ENCODE measurements around the gene TRIM26.

TRIM26 gene

GRCh38 chr6:30213957-30214656 lies 901 bp upstream of the TRIM26 start:
- no peaks in the 10 kb centered on the region for H3K9me2 ChIP-seq (replicated peaks; ENCODE audit: control insufficient read depth, low read length)
- peaks cover 21% of the 10 kb centered on the region for H3K36me3 ChIP-seq (ENCODE audit: control insufficient read depth, low read length)
- H3K27ac ChIP-seq (ENCODE audit: low read depth, low read length), result peak overlapping the region; percentile 87
- peaks cover 4% of the 10 kb centered on the region; the same call in 1 of the 2 replicates for H4K20me1 ChIP-seq (ENCODE audit: control insufficient read depth, insufficient read depth, low read depth, low read length)
- H3K9me3 ChIP-seq (ENCODE audit: control insufficient read depth, insufficient read depth, low read length), result no peaks in the 10 kb centered on the region
- peaks cover 59% of the 10 kb centered on the region for H3K4me1 ChIP-seq (ENCODE audit: control insufficient read depth, low read length)
- H3K4me3 ChIP-seq (ENCODE audit: low read length), result peak overlapping the region; percentile 88
- TF ChIP-seq EZH2phosphoT487 (IDR thresholded peaks at IDR 0.05; ENCODE audit: borderline replicate concordance, low read length) (no peak), CTCF (IDR thresholded peaks at IDR 0.05; ENCODE audit: low read depth, low read length, poor library complexity, severe bottlenecking) (no peak)
- peak overlapping the region; percentile 87 for H3K4me2 ChIP-seq (ENCODE audit: low read length)
- peaks cover 40% of the 10 kb centered on the region for H3K79me2 ChIP-seq (ENCODE audit: control insufficient read depth, low read length)
- peaks cover 14% of the 10 kb centered on the region for H3F3A ChIP-seq (ENCODE audit: control insufficient read depth, insufficient read depth)
- no peaks in the 10 kb centered on the region for H3K27me3 ChIP-seq (ENCODE audit: control insufficient read depth, low read length)

GRCh38 chr6:30213667-30213956 lies 406 bp upstream of the TRIM26 start:
- H3K79me2 ChIP-seq (ENCODE audit: control insufficient read depth, low read length), result peaks cover 45% of the 10 kb centered on the region
- H3K4me2 ChIP-seq (ENCODE audit: low read length), result peak overlapping the region; percentile 87
- H3F3A ChIP-seq (ENCODE audit: control insufficient read depth, insufficient read depth), result peaks cover 14% of the 10 kb centered on the region
- H3K4me1 ChIP-seq (ENCODE audit: control insufficient read depth, low read length), result peaks cover 62% of the 10 kb centered on the region
- H3K9me2 ChIP-seq (replicated peaks; ENCODE audit: control insufficient read depth, low read length), result no peaks in the 10 kb centered on the region
- peak overlapping the region; percentile 87 for H3K27ac ChIP-seq (ENCODE audit: low read depth, low read length)
- no peaks in the 10 kb centered on the region for H3K27me3 ChIP-seq (ENCODE audit: control insufficient read depth, low read length)
- TF ChIP-seq CTCF (IDR thresholded peaks at IDR 0.05; ENCODE audit: low read depth, low read length, poor library complexity, severe bottlenecking) (peak; percentile 32), EZH2phosphoT487 (IDR thresholded peaks at IDR 0.05; ENCODE audit: borderline replicate concordance, low read length) (no peak)
- peaks cover 7% of the 10 kb centered on the region; the same call in 1 of the 2 replicates for H4K20me1 ChIP-seq (ENCODE audit: control insufficient read depth, insufficient read depth, low read depth, low read length)
- peaks cover 26% of the 10 kb centered on the region for H3K36me3 ChIP-seq (ENCODE audit: control insufficient read depth, low read length)
- no peaks in the 10 kb centered on the region for H3K9me3 ChIP-seq (ENCODE audit: control insufficient read depth, insufficient read depth, low read length)
- peak overlapping the region; percentile 88 for H3K4me3 ChIP-seq (ENCODE audit: low read length)

- Histone ChIP-seq H3K4me1 (ENCODE audit: control insufficient read depth, low read length) (peaks cover 79% of the 10 kb centered on the region), H3K36me3 (ENCODE audit: control insufficient read depth, low read length) (peaks cover 39% of the 10 kb centered on the region), H3K9me2 (replicated peaks; ENCODE audit: control insufficient read depth, low read length) (no peaks in the 10 kb centered on the region), H3K9me3 (ENCODE audit: control insufficient read depth, insufficient read depth, low read length) (no peaks in the 10 kb centered on the region), H3K27me3 (ENCODE audit: control insufficient read depth, low read length) (no peaks in the 10 kb centered on the region), H3K27ac (ENCODE audit: low read depth, low read length) (no peak overlapping the region), H3K4me2 (ENCODE audit: low read length) (peak overlapping the region; percentile 87), H3K4me3 (ENCODE audit: low read length) (peak overlapping the region; percentile 88), H4K20me1 (ENCODE audit: control insufficient read depth, insufficient read depth, low read depth, low read length) (peaks cover 17% of the 10 kb centered on the region; the same call in 1 of the 2 replicates), H3K79me2 (ENCODE audit: control insufficient read depth, low read length) (peaks cover 62% of the 10 kb centered on the region), H3F3A (ENCODE audit: control insufficient read depth, insufficient read depth) (peaks cover 12% of the 10 kb centered on the region)
- TF ChIP-seq EZH2phosphoT487 (IDR thresholded peaks at IDR 0.05; ENCODE audit: borderline replicate concordance, low read length), result no peak
- no peak for TF ChIP-seq CTCF (IDR thresholded peaks at IDR 0.05; ENCODE audit: low read depth, low read length, poor library complexity, severe bottlenecking)
Observed at GRCh38 chr6:30211899-30212298, 1.3 kb downstream of the TRIM26 start.

All from DOHH2 (cell line).